ENCODE measurements around the gene SLC38A10.

DNA sequence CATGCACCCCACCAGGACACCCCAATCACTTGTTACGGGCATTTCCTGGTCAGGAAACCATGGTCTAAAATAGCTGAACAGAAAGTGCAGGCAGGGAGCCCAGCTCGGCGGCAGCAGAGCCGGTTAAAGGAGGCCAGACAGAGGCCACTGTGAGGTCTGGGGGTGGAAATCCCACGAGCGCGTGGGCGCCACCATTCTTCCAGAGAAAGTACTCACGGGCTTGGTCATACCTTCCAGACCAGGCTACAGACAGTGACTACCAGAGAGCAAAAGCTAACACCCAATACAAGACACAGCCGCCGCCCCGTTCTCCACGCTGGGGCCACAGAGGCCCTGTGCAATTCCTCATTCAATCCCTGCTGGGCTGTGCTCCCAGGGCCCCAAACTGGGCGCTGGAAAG lies 84.2 kb downstream of the SLC38A10 start:
- TF ChIP-seq, protein P1, sequence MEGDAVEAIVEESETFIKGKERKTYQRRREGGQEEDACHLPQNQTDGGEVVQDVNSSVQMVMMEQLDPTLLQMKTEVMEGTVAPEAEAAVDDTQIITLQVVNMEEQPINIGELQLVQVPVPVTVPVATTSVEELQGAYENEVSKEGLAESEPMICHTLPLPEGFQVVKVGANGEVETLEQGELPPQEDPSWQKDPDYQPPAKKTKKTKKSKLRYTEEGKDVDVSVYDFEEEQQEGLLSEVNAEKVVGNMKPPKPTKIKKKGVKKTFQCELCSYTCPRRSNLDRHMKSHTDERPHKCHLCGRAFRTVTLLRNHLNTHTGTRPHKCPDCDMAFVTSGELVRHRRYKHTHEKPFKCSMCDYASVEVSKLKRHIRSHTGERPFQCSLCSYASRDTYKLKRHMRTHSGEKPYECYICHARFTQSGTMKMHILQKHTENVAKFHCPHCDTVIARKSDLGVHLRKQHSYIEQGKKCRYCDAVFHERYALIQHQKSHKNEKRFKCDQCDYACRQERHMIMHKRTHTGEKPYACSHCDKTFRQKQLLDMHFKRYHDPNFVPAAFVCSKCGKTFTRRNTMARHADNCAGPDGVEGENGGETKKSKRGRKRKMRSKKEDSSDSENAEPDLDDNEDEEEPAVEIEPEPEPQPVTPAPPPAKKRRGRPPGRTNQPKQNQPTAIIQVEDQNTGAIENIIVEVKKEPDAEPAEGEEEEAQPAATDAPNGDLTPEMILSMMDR (conservative IDR thresholded peaks at IDR 0.05; ENCODE audit: low read length), result no peak
- TF ChIP-seq EZH2phosphoT487 (IDR thresholded peaks at IDR 0.05; ENCODE audit: borderline replicate concordance, low read depth, low read length), result no peak

Measured in OCI-LY7 (cell line).